K562 (cell line): ENCODE data around the gene USP12. TPM values are rescaled to one million over a fixed set of nuclear protein-coding genes. Genes with fewer than 3 reads are reported as not detected.

Experiments
- HDAC8 ChIP-seq: fragments of 450-650 bp; IDR thresholded peaks from 2 replicates; pipeline ENCODE4 v1.6.1; 2016; ENCODE audit warnings: mild to moderate bottlenecking, missing genetic modification characterization, moderate library complexity, missing compliant biosample characterization
- KLF10 ChIP-seq: fragments of 250-450 bp; sonication (Bioruptor Pico); IDR thresholded peaks from 2 replicates; pipeline ENCODE4 v1.6.1; 2021; ENCODE audit warnings: matching md5 sums
- MXD1 ChIP-seq: fragments of 250-450 bp; sonication (Bioruptor Pico); IDR thresholded peaks from 2 replicates; pipeline ENCODE4 v1.8.0; 2021; ENCODE audit warnings: borderline replicate concordance, mild to moderate bottlenecking, moderate library complexity; ENCODE audit not compliant: poor library complexity, severe bottlenecking
- NR3C1 ChIP-seq: sonication (generic); formaldehyde crosslinking; IDR thresholded peaks from 2 replicates; pipeline ENCODE4 v1.8.1; 2022; ENCODE audit warnings: missing genetic modification reagents
- OTX1 ChIP-seq: fragments of 450-650 bp; formaldehyde crosslinking; IDR thresholded peaks from 2 replicates; pipeline ENCODE4 v1.4.0; 2022; ENCODE audit warnings: mild to moderate bottlenecking
- PTBP1 ChIP-seq: fragments of 200-400 bp; formaldehyde crosslinking; IDR thresholded peaks from 2 replicates; pipeline ENCODE4 v1.6.1; 2017; ENCODE audit warnings: low read depth, low read length
- SP2 ChIP-seq: IDR thresholded peaks from 2 replicates; pipeline ENCODE4 v1.6.1; 2011; ENCODE audit warnings: mild to moderate bottlenecking, low read depth, low read length, moderate library complexity; ENCODE audit not compliant: poor library complexity, severe bottlenecking; ENCODE audit errors: extremely low read depth
- TARDBP ChIP-seq: fragments of 450-650 bp; IDR thresholded peaks from 2 replicates; pipeline ENCODE4 v1.6.1; 2016
- ZFP36 ChIP-seq: fragments of 150-350 bp; IDR thresholded peaks from 2 replicates; pipeline ENCODE4 v1.6.1; 2018; ENCODE audit warnings: low read length, low read depth; ENCODE audit not compliant: partially characterized antibody
- ZNF324 ChIP-seq: fragments of 250-450 bp; sonication (Bioruptor Pico); IDR thresholded peaks from 2 replicates; pipeline ENCODE4 v1.4.0; 2020; ENCODE audit warnings: mild to moderate bottlenecking
- ZNF778 ChIP-seq: fragments of 450-650 bp; formaldehyde crosslinking; IDR thresholded peaks from 2 replicates; pipeline ENCODE4 v1.4.0; 2020; ENCODE audit warnings: mild to moderate bottlenecking, moderate library complexity
- polyA plus RNA-seq, 8 experiments: library from polyadenylated mRNA; depleted of rRNA in 4 of 8; stranded (reverse) in 5 of 8; unstranded in 3 of 8; fragments of >200 nt; fragmentation: Nextera tagmentation in 2 of 8; fragmentation: Illumina TruSeq in 1 of 8; extraction: Ambion mirVana in 2 of 8; extraction: Trizol in 1 of 8; gene quantifications; 2 replicates each; pipeline versions ENCODE4 v1.2.1 to v1.2.3, GENCODE V29; 2011 to 2014; ENCODE audit warnings: inconsistent platforms in 1 of 8, missing spikeins in 1 of 8
- total RNA-seq, 7 experiments: library from RNA; depleted of rRNA in 6 of 7; stranded (reverse); fragments of >200 nt in 6 of 7; fragmentation: Illumina TruSeq in 2 of 7; extraction: Trizol in 2 of 7; gene quantifications; 2 replicates each; pipeline versions ENCODE4 v1.2.1 to v1.2.3, GENCODE V29; 2011 to 2021; ENCODE audit warnings: low replicate concordance in 1 of 7
- TF ChIP-seq, protein P1 (sequence below): sonication (generic); formaldehyde crosslinking; IDR thresholded peaks from 2 replicates; pipeline ENCODE4 v1.8.1; 2022; ENCODE audit warnings: missing genetic modification reagents
- TF ChIP-seq, protein P2 (sequence below): fragments of 450-650 bp; formaldehyde crosslinking; IDR thresholded peaks from 2 replicates; pipeline ENCODE4 v1.4.0; 2020; ENCODE audit warnings: mild to moderate bottlenecking, moderate library complexity

USP12 gene
- total and polyA plus RNA-seq, 9 of the 15 experiments (the other 6 are each of a cell fraction or from before 2014, with no cell fraction given): 1.8 to 20.5 (median 13.3) TPM

DNA sequence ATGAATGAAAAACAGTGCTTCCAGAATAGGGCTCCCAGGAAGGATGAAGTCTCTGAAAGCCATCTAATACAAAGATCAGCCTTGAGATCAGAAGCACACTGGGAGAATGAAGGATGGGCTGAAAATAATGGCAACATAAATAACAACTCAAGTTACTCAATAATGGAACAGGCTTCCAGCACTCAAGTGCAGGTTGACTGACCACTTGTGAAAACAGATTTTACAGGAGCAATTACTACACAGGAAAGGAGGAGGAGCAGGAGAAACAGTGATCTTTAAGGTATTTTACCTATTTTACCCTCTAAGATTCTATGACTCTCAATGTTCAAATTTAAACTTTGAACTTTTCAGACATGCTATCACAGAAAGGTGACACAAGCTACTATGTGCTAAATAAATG is 106.0 kb downstream of the USP12 start (continued):
- TF ChIP-seq, protein P1, sequence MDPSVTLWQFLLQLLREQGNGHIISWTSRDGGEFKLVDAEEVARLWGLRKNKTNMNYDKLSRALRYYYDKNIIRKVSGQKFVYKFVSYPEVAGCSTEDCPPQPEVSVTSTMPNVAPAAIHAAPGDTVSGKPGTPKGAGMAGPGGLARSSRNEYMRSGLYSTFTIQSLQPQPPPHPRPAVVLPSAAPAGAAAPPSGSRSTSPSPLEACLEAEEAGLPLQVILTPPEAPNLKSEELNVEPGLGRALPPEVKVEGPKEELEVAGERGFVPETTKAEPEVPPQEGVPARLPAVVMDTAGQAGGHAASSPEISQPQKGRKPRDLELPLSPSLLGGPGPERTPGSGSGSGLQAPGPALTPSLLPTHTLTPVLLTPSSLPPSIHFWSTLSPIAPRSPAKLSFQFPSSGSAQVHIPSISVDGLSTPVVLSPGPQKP (CRISPR knock-in tag): no peak
- TF ChIP-seq KLF10 (CRISPR knock-in tag) (no peak), HDAC8 (tag) (no peak), TARDBP (no peak), NR3C1 (CRISPR knock-in tag) (no peak), ZNF324 (no peak), MXD1 (CRISPR knock-in tag) (no peak), PTBP1 (no peak), ZFP36 (no peak), ZNF778 (CRISPR knock-in tag) (no peak), OTX1 (no peak), SP2 (no peak)
- TF ChIP-seq, protein P2, sequence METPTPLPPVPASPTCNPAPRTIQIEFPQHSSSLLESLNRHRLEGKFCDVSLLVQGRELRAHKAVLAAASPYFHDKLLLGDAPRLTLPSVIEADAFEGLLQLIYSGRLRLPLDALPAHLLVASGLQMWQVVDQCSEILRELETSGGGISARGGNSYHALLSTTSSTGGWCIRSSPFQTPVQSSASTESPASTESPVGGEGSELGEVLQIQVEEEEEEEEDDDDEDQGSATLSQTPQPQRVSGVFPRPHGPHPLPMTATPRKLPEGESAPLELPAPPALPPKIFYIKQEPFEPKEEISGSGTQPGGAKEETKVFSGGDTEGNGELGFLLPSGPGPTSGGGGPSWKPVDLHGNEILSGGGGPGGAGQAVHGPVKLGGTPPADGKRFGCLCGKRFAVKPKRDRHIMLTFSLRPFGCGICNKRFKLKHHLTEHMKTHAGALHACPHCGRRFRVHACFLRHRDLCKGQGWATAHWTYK (CRISPR knock-in tag): no peak
